HUES64 (cell line): ENCODE data around the gene FPR1.
"Not testable (repeated sequence)": the region's sequence is repeated elsewhere in the genome, so short reads cannot be mapped to it uniquely, and the experiment has no call there.

Source experiments
- H3K27ac ChIP-seq: 2 replicates; pipeline ENCODE4 v1.7.0; 2013; ENCODE audit warnings: low read depth, low read length, inconsistent platforms
- H3K27me3 ChIP-seq: 2 replicates; pipeline ENCODE4 v1.6.1; 2013; ENCODE audit warnings: mild to moderate bottlenecking, low read length; ENCODE audit not compliant: insufficient read depth
- H3K36me3 ChIP-seq: 2 replicates; pipeline ENCODE4 v1.6.1; 2013; ENCODE audit warnings: mild to moderate bottlenecking, low read length; ENCODE audit not compliant: insufficient read depth
- H3K4me1 ChIP-seq: 2 replicates; pipeline ENCODE4 v1.6.1; 2013; ENCODE audit warnings: mild to moderate bottlenecking, low read length, moderate library complexity; ENCODE audit not compliant: insufficient read depth
- H3K4me3 ChIP-seq: 2 replicates; pipeline ENCODE4 v1.5.1; 2013; ENCODE audit warnings: mild to moderate bottlenecking, low read length, moderate library complexity
- H3K9ac ChIP-seq: 2 replicates; pipeline ENCODE4 v1.6.1; 2013; ENCODE audit warnings: mild to moderate bottlenecking, low read depth, low read length
- H3K9me3 ChIP-seq: 2 replicates; pipeline ENCODE4 v1.6.1; 2013; ENCODE audit warnings: low read depth, low read length; ENCODE audit not compliant: insufficient read depth
- WGBS: fragments of 150-250, 120-280 bp; methylation state at CpG from one replicate; pipeline ENCODE4 v1.1.7; 2013; ENCODE audit warnings: missing lambda C conversion rate; 5-methylcytosine and 5-hydroxymethylcytosine counted together

FPR1 gene

GRCh38 chr19:51777570-51778462 is 26.1 kb upstream of the FPR1 start:
- no peaks in the 10 kb centered on the region for H3K9me3 ChIP-seq
- no peak overlapping the region for H3K4me3 ChIP-seq
- H3K36me3 ChIP-seq = no peaks in the 10 kb centered on the region
- no peak overlapping the region for H3K27ac ChIP-seq
- no peaks in the 10 kb centered on the region for H3K4me1 ChIP-seq
- WGBS = 39% methylated on average over 23 of the region's 23 CpGs
- peaks cover 23% of the 10 kb centered on the region for H3K27me3 ChIP-seq
- H3K9ac ChIP-seq = no peak overlapping the region

- H3K27ac ChIP-seq, H3K9me3 ChIP-seq, H3K4me3 ChIP-seq, H3K4me1 ChIP-seq, H3K36me3 ChIP-seq, H3K9ac ChIP-seq: not testable (repeated sequence)
- H3K27me3 ChIP-seq = peaks cover 19% of the 10 kb centered on the region; the same call in 1 of the 2 replicates
- WGBS = 97% methylated on average over 1 of the region's 1 CpG
Observed at GRCh38 chr19:51776561-51776960, 24.9 kb upstream of the FPR1 start.

GRCh38 chr19:51772977-51773376 is 21.3 kb upstream of the FPR1 start:
- WGBS = 66% methylated on average over 5 of the region's 6 CpGs
- Histone ChIP-seq H3K9ac (no peak overlapping the region), H3K4me1 (no peaks in the 10 kb centered on the region; the same call in 1 of the 2 replicates), H3K4me3 (no peak overlapping the region), H3K36me3 (no peaks in the 10 kb centered on the region), H3K27me3 (no peaks in the 10 kb centered on the region), H3K27ac (no peak overlapping the region), H3K9me3 (no peaks in the 10 kb centered on the region)

- Histone ChIP-seq H3K9ac (no peak overlapping the region), H3K36me3 (no peaks in the 10 kb centered on the region), H3K27ac (no peak overlapping the region), H3K4me1 (no peaks in the 10 kb centered on the region; the same call in 1 of the 2 replicates), H3K9me3 (no peaks in the 10 kb centered on the region), H3K27me3 (no peaks in the 10 kb centered on the region), H3K4me3 (no peak overlapping the region)
- WGBS = 80% methylated on average over 10 of the region's 10 CpGs
Observed at GRCh38 chr19:51771376-51772130, 19.9 kb upstream of the FPR1 start.

GRCh38 chr19:51766461-51766860 is 14.8 kb upstream of the FPR1 start:
- 87% methylated on average over 5 of the region's 5 CpGs for WGBS
- Histone ChIP-seq H3K9ac (no peak overlapping the region), H3K27ac (no peak overlapping the region), H3K4me3 (no peak overlapping the region), H3K36me3 (no peaks in the 10 kb centered on the region), H3K9me3 (no peaks in the 10 kb centered on the region), H3K27me3 (no peaks in the 10 kb centered on the region), H3K4me1 (no peaks in the 10 kb centered on the region; the same call in 1 of the 2 replicates)

GRCh38 chr19:51765086-51765485 is 13.4 kb upstream of the FPR1 start:
- no peaks in the 10 kb centered on the region for H3K9me3 ChIP-seq
- H3K9ac ChIP-seq = no peak overlapping the region
- H3K27ac ChIP-seq = no peak overlapping the region
- no peaks in the 10 kb centered on the region for H3K36me3 ChIP-seq
- 90% methylated on average over 4 of the region's 5 CpGs for WGBS
- H3K4me1 ChIP-seq = peaks cover 8% of the 10 kb centered on the region
- H3K4me3 ChIP-seq = no peak overlapping the region
- no peaks in the 10 kb centered on the region for H3K27me3 ChIP-seq

GRCh38 chr19:51761696-51762095 is 10.0 kb upstream of the FPR1 start:
- WGBS = 93% methylated on average over 7 of the region's 7 CpGs
- no peak overlapping the region for H3K4me3 ChIP-seq

GRCh38 chr19:51760697-51761356 is 9.1 kb upstream of the FPR1 start, which contains the start of gene FPR2:
FPR2 (plus strand) TSS chr19:51761180; CDS start chr19:51768659, 7,479 bp downstream.
- Histone ChIP-seq H3K27ac (no peak within 1 kb of the TSS), H3K9ac (no peak within 1 kb of the TSS), H3K4me1 (peaks cover 8% of the 10 kb centered on the region), H3K9me3 (no peaks in the 10 kb centered on the region), H3K4me3 (no peak within 1 kb of the TSS), H3K27me3 (no peaks in the 10 kb centered on the region), H3K36me3 (no peaks in the 10 kb centered on the region)
- 60% methylated on average over 8 of the region's 8 CpGs for WGBS

More at GRCh38 chr19:51761696-51762095, 10.0 kb upstream of the FPR1 start:
- Histone ChIP-seq H3K9me3 (no peaks in the 10 kb centered on the region), H3K4me1 (peaks cover 8% of the 10 kb centered on the region), H3K27me3 (no peaks in the 10 kb centered on the region), H3K36me3 (no peaks in the 10 kb centered on the region), H3K27ac (no peak overlapping the region), H3K9ac (no peak overlapping the region)

- H3K9ac ChIP-seq = no peak overlapping the region
- no peak overlapping the region for H3K4me3 ChIP-seq
- no peak overlapping the region for H3K27ac ChIP-seq
- no peaks in the 10 kb centered on the region for H3K36me3 ChIP-seq
- no peaks in the 10 kb centered on the region for H3K27me3 ChIP-seq
- H3K4me1 ChIP-seq = no peaks in the 10 kb centered on the region
- H3K9me3 ChIP-seq = peaks cover 2% of the 10 kb centered on the region; the same call in 1 of the 2 replicates
- 92% methylated on average over 7 of the region's 7 CpGs for WGBS
Observed at GRCh38 chr19:51755571-51755970, 3.9 kb upstream of the FPR1 start.

- no peaks in the 10 kb centered on the region for H3K4me1 ChIP-seq
- no peak overlapping the region for H3K27ac ChIP-seq
- H3K9ac ChIP-seq = no peak overlapping the region
- H3K4me3 ChIP-seq = no peak overlapping the region
- 86% methylated on average over 4 of the region's 4 CpGs for WGBS
- H3K36me3 ChIP-seq = no peaks in the 10 kb centered on the region
- no peaks in the 10 kb centered on the region for H3K27me3 ChIP-seq
- peaks cover 2% of the 10 kb centered on the region; the same call in 1 of the 2 replicates for H3K9me3 ChIP-seq
Observed at GRCh38 chr19:51754770-51755169, 3.1 kb upstream of the FPR1 start.

GRCh38 chr19:51754109-51754508 is 2.4 kb upstream of the FPR1 start:
- no peaks in the 10 kb centered on the region for H3K4me1 ChIP-seq

More at GRCh38 chr19:51754109-51754508, 2.4 kb upstream of the FPR1 start:
- Histone ChIP-seq H3K4me3 (no peak overlapping the region), H3K36me3 (no peaks in the 10 kb centered on the region), H3K27ac (no peak overlapping the region), H3K27me3 (no peaks in the 10 kb centered on the region), H3K9me3 (peaks cover 2% of the 10 kb centered on the region; the same call in 1 of the 2 replicates), H3K9ac (no peak overlapping the region)
- WGBS = 93% methylated on average over 6 of the region's 6 CpGs
